Measurements from ENCODE around the gene UBE2J1. TPM values are rescaled to one million over a fixed set of nuclear protein-coding genes. Genes with fewer than 3 reads are reported as not detected.

The UBE2J1 gene
- total and polyA plus RNA-seq, 9 of the 15 experiments (the other 6 are each of a cell fraction or from before 2014, with no cell fraction given) = 11.6 to 32.6 (median 22.0) TPM

DNA sequence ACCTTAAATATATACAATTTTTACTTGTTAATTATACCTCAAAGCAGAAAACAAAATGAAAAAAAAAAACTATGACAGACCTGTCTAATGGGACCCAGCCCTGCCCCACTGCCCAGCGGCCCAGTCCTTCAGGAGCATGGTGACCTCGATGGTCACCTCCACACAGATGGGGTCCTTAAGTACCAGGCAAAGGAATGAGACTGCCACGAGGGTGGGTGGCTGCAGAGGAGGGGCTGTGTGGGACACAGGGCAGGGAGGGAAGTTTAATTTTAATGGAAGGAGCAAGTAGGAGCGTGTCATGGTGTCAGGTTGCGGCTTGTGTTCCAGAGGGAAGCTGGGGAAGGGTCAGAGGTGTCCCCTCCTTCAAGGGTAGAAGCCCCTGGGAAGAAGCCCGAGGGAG lies 66.0 kb downstream of the UBE2J1 start:
- Histone ChIP-seq H3K27me3 (ENCODE audit: control insufficient read depth in 2 of 2, insufficient read depth in 2 of 2, low read length in 2 of 2) (peaks cover 45 to 64% of the 10 kb centered on the region in 2 experiments), H3K27ac (ENCODE audit: extremely low read depth, low read depth, low read length) (no peak overlapping the region), H3K4me2 (ENCODE audit: insufficient read depth, low read length) (no peak overlapping the region), H2AFZ (ENCODE audit: low read depth, low read length) (no peak overlapping the region), H4K20me1 (replicated peaks; ENCODE audit: control insufficient read depth, insufficient read depth, low read length) (peaks cover under 1% of the 10 kb centered on the region; the same call in 1 of the 2 replicates), H3K9me3 (replicated peaks; ENCODE audit: control insufficient read depth, insufficient read depth, low read depth, low read length) (no peaks in the 10 kb centered on the region), H3K9me1 (ENCODE audit: control insufficient read depth, insufficient read depth, low read length) (no peaks in the 10 kb centered on the region), H3K79me2 (ENCODE audit: control insufficient read depth, insufficient read depth, low read length) (no peaks in the 10 kb centered on the region), H3K36me3 (ENCODE audit: control insufficient read depth, insufficient read depth, low read length) (no peaks in the 10 kb centered on the region), H3K4me3 (no peak overlapping the region), H3K9ac (ENCODE audit: insufficient read depth in 1 of 2, low read depth in 2 of 2, low read length in 2 of 2) (no peak overlapping the region), H3K4me1 (replicated peaks in 1 of 2; ENCODE audit: control insufficient read depth in 2 of 2, insufficient read depth in 2 of 2, low read length in 2 of 2) (no peaks in the 10 kb centered on the region)
- ATAC-seq (no peak), FAIRE-seq (no peak), DNase-seq (ENCODE audit: extremely low read depth in 1 of 4, low spot score in 3 of 4) (no peak)
- POLR2A ChIA-PET = no interaction called here
- WGBS (ENCODE audit: insufficient coverage, low coverage, missing lambda C conversion rate) = 0% methylated on average over 4 of the region's 6 CpGs
- BruUV-seq (replicated peaks) = no TSS peak
- CTCF ChIA-PET (ENCODE audit: low intra/inter-chr PET ratio) = no interaction called here
- TF ChIP-seq SMAD1 (IDR thresholded peaks at IDR 0.05; ENCODE audit: low read depth, low read length, partially characterized antibody) = no peak
- TF ChIP-seq TCF7L2 (IDR thresholded peaks at IDR 0.05; ENCODE audit: low read depth, low read length) = no peak
- no peak for TF ChIP-seq TBL1XR1 (IDR thresholded peaks at IDR 0.05; ENCODE audit: low read length in 2 of 2)
- no peak for TF ChIP-seq RFX7 (CRISPR knock-in tag; IDR thresholded peaks at IDR 0.05)
- no peak for TF ChIP-seq RBBP5 (IDR thresholded peaks at IDR 0.05; ENCODE audit: borderline replicate concordance, insufficient read depth, low read length, poor library complexity, severe bottlenecking)
- no peak for TF ChIP-seq MYNN (IDR thresholded peaks at IDR 0.05)
- TF ChIP-seq MYNN (CRISPR knock-in tag; IDR thresholded peaks at IDR 0.05) = no peak
- no peak for TF ChIP-seq ZBED1 (IDR thresholded peaks at IDR 0.05)
- TF ChIP-seq RHOXF2B (CRISPR knock-in tag; conservative IDR thresholded peaks at IDR 0.05) = no peak
- TF ChIP-seq, protein P1, sequence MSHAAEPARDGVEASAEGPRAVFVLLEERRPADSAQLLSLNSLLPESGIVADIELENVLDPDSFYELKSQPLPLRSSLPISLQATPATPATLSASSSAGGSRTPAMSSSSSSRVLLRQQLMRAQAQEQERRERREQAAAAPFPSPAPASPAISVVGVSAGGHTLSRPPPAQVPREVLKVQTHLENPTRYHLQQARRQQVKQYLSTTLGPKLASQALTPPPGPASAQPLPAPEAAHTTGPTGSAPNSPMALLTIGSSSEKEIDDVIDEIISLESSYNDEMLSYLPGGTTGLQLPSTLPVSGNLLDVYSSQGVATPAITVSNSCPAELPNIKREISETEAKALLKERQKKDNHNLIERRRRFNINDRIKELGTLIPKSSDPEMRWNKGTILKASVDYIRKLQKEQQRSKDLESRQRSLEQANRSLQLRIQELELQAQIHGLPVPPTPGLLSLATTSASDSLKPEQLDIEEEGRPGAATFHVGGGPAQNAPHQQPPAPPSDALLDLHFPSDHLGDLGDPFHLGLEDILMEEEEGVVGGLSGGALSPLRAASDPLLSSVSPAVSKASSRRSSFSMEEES (CRISPR knock-in tag; IDR thresholded peaks at IDR 0.05) = no peak
- no peak for TF ChIP-seq CXXC5 (CRISPR knock-in tag; IDR thresholded peaks at IDR 0.05)
- TF ChIP-seq, protein P2, sequence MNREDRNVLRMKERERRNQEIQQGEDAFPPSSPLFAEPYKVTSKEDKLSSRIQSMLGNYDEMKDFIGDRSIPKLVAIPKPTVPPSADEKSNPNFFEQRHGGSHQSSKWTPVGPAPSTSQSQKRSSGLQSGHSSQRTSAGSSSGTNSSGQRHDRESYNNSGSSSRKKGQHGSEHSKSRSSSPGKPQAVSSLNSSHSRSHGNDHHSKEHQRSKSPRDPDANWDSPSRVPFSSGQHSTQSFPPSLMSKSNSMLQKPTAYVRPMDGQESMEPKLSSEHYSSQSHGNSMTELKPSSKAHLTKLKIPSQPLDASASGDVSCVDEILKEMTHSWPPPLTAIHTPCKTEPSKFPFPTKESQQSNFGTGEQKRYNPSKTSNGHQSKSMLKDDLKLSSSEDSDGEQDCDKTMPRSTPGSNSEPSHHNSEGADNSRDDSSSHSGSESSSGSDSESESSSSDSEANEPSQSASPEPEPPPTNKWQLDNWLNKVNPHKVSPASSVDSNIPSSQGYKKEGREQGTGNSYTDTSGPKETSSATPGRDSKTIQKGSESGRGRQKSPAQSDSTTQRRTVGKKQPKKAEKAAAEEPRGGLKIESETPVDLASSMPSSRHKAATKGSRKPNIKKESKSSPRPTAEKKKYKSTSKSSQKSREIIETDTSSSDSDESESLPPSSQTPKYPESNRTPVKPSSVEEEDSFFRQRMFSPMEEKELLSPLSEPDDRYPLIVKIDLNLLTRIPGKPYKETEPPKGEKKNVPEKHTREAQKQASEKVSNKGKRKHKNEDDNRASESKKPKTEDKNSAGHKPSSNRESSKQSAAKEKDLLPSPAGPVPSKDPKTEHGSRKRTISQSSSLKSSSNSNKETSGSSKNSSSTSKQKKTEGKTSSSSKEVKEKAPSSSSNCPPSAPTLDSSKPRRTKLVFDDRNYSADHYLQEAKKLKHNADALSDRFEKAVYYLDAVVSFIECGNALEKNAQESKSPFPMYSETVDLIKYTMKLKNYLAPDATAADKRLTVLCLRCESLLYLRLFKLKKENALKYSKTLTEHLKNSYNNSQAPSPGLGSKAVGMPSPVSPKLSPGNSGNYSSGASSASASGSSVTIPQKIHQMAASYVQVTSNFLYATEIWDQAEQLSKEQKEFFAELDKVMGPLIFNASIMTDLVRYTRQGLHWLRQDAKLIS (CRISPR knock-in tag; IDR thresholded peaks at IDR 0.05) = no peak
- no peak for TF ChIP-seq EZH2 (IDR thresholded peaks at IDR 0.05; ENCODE audit: borderline replicate concordance, low read depth, low read length)
- TF ChIP-seq SMARCA5 (IDR thresholded peaks at IDR 0.05) = no peak
- TF ChIP-seq, protein P3, sequence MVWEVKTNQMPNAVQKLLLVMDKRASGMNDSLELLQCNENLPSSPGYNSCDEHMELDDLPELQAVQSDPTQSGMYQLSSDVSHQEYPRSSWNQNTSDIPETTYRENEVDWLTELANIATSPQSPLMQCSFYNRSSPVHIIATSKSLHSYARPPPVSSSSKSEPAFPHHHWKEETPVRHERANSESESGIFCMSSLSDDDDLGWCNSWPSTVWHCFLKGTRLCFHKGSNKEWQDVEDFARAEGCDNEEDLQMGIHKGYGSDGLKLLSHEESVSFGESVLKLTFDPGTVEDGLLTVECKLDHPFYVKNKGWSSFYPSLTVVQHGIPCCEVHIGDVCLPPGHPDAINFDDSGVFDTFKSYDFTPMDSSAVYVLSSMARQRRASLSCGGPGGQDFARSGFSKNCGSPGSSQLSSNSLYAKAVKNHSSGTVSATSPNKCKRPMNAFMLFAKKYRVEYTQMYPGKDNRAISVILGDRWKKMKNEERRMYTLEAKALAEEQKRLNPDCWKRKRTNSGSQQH (CRISPR knock-in tag; IDR thresholded peaks at IDR 0.05) = no peak
- TF ChIP-seq CREBBP (IDR thresholded peaks at IDR 0.05; ENCODE audit: low read depth, low read length) = no peak
- intact Hi-C loops (cut with micrococcal nuclease) = no loop called here
- in situ Hi-C loops (cut with MboI) = no loop called here
